Calu3 (cell line): Measurements from ENCODE around the gene NEUROG3. TPM values are rescaled to one million over a fixed set of nuclear protein-coding genes. Genes with fewer than 3 reads are reported as not detected.

Experiments used
- BruUV-seq: library from RNA; stranded (reverse); fragments of 400-500 nt; replicated peaks from 2 replicates; lab custom pipeline; 2021; lab: Mats Ljungman, UMichigan
- CTCF ChIA-PET: fragments of 300-600 bp; sonication (Branson Sonifier 250); formaldehyde crosslinking; loops from one replicate; lab custom pipeline; 2022; ENCODE audit warnings: antibody characterized with exemption; lab: Charles Lee
- DNase-seq: peaks from one replicate; pipeline ENCODE4 v3.0.0; 2022
- H3K27ac Mint-ChIP-seq: one replicate; pipeline ENCODE4 v1.8.0; 2022; ENCODE audit warnings: mixed read lengths; ENCODE audit not compliant: unreplicated experiment
- H3K27me3 Mint-ChIP-seq: one replicate; pipeline ENCODE4 v1.8.0; 2022; ENCODE audit warnings: mixed read lengths; ENCODE audit not compliant: unreplicated experiment
- H3K36me3 Mint-ChIP-seq: one replicate; pipeline ENCODE4 v1.8.0; 2022; ENCODE audit warnings: mild to moderate bottlenecking, moderate library complexity, mixed read lengths; ENCODE audit not compliant: insufficient read depth, unreplicated experiment
- H3K4me1 Mint-ChIP-seq: one replicate; pipeline ENCODE4 v1.8.0; 2022; ENCODE audit warnings: mild to moderate bottlenecking, low read depth, mixed read lengths; ENCODE audit not compliant: unreplicated experiment
- H3K4me3 Mint-ChIP-seq: one replicate; pipeline ENCODE4 v1.8.0; 2022; ENCODE audit warnings: mild to moderate bottlenecking, low read depth, moderate library complexity, mixed read lengths; ENCODE audit not compliant: unreplicated experiment
- H3K9me3 Mint-ChIP-seq: one replicate; pipeline ENCODE4 v1.8.0; 2022; ENCODE audit warnings: low read depth, mixed read lengths; ENCODE audit not compliant: unreplicated experiment
- intact Hi-C: fragments of 100-400 bp; cut with micrococcal nuclease; formaldehyde crosslinking; loops from one replicate; pipeline ENCODE4 v1.10.0; 2022; ENCODE audit not compliant: unreplicated experiment
- total RNA-seq: library from RNA; stranded (reverse); gene quantifications from 2 replicates; pipeline ENCODE4 v1.2.3, GENCODE V29; 2022
- TF ChIP-seq, protein P1 (sequence below): fragments of 200-600 bp; IDR thresholded peaks from one replicate; pipeline ENCODE4 v1.8.0; 2022; ENCODE audit warnings: antibody characterized with exemption; ENCODE audit not compliant: unreplicated experiment

Gene NEUROG3
- total RNA-seq, 1 experiment from 2014 or later, result not detected

DNA sequence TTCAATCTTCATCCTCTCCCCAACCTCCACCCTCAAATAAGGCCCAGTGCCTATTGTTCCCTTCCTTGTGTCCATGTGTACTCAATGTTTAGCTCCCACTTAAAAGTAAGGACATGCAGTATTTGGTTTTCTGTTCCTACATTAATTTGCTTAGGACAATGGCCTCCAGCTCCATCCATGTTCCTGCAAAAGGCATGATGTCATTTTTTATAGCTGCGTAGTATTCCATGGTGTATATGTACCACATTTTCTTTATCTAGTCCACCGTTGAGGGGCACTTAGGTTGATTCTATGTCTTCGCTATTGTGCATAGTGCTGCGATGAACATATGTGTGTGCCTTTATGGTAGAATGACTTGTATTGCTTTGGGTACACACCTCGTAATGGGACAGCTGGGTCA is 7.2 kb upstream of the NEUROG3 start:
- Mint-ChIP-seq H3K4me3 (no peak overlapping the region), H3K27me3 (peaks cover 65% of the 10 kb centered on the region), H3K36me3 (no peaks in the 10 kb centered on the region), H3K4me1 (no peaks in the 10 kb centered on the region), H3K27ac (no peak overlapping the region), H3K9me3 (no peaks in the 10 kb centered on the region)
- intact Hi-C loops, result no loop called here
- no peak for DNase-seq
- CTCF ChIA-PET, result no interaction called here
- TF ChIP-seq, protein P1, sequence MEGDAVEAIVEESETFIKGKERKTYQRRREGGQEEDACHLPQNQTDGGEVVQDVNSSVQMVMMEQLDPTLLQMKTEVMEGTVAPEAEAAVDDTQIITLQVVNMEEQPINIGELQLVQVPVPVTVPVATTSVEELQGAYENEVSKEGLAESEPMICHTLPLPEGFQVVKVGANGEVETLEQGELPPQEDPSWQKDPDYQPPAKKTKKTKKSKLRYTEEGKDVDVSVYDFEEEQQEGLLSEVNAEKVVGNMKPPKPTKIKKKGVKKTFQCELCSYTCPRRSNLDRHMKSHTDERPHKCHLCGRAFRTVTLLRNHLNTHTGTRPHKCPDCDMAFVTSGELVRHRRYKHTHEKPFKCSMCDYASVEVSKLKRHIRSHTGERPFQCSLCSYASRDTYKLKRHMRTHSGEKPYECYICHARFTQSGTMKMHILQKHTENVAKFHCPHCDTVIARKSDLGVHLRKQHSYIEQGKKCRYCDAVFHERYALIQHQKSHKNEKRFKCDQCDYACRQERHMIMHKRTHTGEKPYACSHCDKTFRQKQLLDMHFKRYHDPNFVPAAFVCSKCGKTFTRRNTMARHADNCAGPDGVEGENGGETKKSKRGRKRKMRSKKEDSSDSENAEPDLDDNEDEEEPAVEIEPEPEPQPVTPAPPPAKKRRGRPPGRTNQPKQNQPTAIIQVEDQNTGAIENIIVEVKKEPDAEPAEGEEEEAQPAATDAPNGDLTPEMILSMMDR, result no peak
- no TSS peak for BruUV-seq

DNA sequence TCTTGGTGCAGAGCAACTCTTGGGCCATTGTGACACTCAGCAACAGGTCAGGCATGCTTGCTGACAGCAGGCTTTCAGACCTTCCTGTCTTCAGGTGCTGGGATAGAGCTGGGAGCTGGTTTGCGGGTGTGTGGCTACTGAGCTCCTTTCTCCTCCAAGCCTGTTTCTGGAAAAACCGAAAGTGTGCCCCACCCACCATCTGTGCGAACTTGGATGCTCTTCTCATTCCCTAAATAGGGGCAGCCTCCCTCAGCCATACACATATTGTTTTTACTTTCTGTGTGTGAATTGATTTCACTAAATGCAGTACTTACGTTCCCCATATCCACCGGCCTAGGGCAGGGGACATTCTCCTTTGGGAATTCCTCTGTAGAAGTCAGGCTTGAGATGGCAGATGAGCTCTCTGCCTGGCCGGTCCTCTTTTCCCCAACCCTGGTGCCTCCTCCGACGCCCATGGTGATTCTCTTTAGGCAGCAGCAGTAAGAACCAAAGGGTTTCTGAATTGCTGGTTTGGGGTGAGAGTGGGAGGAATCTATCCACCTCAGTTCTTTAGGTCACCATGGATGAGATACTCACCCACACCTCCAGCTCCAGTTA is 6.3 kb upstream of the NEUROG3 start:
- TF ChIP-seq, protein P1, result no peak
- Mint-ChIP-seq H3K9me3 (no peaks in the 10 kb centered on the region), H3K27me3 (peaks cover 74% of the 10 kb centered on the region), H3K4me1 (peaks cover 6% of the 10 kb centered on the region), H3K27ac (no peak overlapping the region), H3K4me3 (no peak overlapping the region), H3K36me3 (no peaks in the 10 kb centered on the region)
- no TSS peak for BruUV-seq
- no peak for DNase-seq
- CTCF ChIA-PET, result no interaction called here
- intact Hi-C loops, result no loop called here

DNA sequence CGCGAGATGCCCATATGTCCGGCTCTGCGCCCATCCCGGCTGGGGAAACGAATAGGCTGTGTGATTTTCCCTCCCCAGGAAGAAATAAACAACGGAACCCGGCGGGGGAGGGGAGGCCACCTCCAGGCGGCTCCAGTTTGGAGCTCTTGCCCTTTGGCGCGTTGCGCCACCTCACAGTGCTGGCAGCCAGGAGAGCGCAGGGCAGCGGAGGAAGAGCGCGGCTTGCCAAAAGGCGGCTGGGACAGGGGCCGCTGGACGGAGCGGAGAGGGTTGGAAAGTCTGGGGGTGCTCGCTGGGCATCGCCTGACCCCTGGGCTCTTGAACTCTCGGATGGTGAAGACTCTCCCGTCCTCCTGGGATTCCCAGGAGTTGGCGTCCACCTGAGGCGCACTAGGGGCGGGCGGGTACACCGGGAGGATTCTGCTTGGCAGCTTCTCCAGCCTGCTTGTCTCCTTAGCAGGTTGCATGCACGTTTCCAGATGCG is 5.3 kb upstream of the NEUROG3 start:
- TF ChIP-seq, protein P1, result no peak
- no peaks in the 10 kb centered on the region for H3K36me3 Mint-ChIP-seq
- no peak overlapping the region for H3K27ac Mint-ChIP-seq
- no TSS peak for BruUV-seq
- no peak for DNase-seq
- no peak overlapping the region for H3K4me3 Mint-ChIP-seq
- CTCF ChIA-PET, result no interaction called here
- H3K9me3 Mint-ChIP-seq, result no peaks in the 10 kb centered on the region
- H3K27me3 Mint-ChIP-seq, result peaks cover 84% of the 10 kb centered on the region
- intact Hi-C loops, result no loop called here
- H3K4me1 Mint-ChIP-seq, result peaks cover 9% of the 10 kb centered on the region

DNA sequence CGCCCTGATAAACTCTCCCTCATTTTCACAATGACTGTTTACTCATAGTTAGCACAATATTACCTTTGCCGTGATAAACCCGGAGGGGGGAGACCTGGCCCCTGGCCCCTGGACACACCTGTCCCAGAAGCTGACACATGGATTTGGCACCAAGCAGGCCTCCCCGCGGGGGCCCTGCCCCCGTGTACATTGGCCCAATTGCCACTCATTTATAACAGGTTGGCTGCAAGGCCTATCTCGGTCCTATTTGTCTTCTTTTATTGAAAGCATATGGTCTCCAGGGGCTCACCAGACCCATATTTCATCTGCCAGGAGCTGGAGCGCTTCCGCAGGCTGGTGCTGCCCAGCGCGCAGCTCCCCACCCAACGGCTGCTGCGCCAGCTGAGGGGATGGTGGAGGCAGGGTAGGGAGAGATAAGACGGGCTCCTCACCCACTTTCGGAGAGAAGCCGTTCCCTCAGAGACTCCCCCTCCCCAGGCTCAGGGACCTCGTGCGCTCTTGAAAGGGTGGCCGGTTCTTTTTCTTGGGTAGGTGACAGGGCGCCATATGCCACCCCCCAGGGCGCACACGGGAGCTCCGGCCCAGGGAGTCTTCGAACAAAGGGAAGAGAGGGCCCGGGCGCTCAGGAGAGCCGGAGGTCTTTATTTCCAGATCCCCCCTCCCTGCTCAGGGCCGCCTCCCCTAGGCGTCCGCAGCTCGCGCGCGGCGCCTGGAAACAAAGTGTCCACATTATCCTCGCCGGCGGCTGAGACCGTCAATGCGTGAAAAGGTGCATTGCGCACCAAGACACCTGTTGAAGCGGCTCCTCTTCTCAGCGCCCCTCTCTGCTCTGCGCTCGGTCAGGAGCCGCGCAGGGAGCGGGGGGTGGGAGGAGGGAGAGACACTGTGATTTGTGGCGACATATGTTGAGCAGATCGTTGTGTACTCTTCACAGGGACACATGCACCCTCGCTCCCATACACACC is 4.3 kb upstream of the NEUROG3 start:
- Mint-ChIP-seq H3K27me3 (peaks cover 94% of the 10 kb centered on the region), H3K4me3 (no peak overlapping the region), H3K27ac (no peak overlapping the region), H3K4me1 (peaks cover 18% of the 10 kb centered on the region), H3K36me3 (no peaks in the 10 kb centered on the region), H3K9me3 (no peaks in the 10 kb centered on the region)
- BruUV-seq, result no TSS peak
- TF ChIP-seq, protein P1, result no peak
- intact Hi-C loops, result no loop called here
- CTCF ChIA-PET, result no interaction called here
- DNase-seq, result no peak
